Measurements from ENCODE around the gene SPOCK2. TPM values are rescaled to one million over a fixed set of nuclear protein-coding genes. Genes with fewer than 3 reads are reported as not detected.

SPOCK2 gene
- total RNA-seq, 3 donors from 2014 or later = 74.7 to 85.7 (median 83.2) TPM

GRCh38 chr10:72086466-72087391 lies 1.6 kb downstream of the SPOCK2 start:
- DNase-seq (peak; percentile 50), ATAC-seq (peak; percentile 10 to 19)
- H3K36me3 Mint-ChIP-seq (ENCODE audit: insufficient read depth) = peaks cover 5% of the 10 kb centered on the region
- H3K4me3 Mint-ChIP-seq = peak overlapping the region; percentile 80
- H3K9me3 Mint-ChIP-seq = no peaks in the 10 kb centered on the region
- H3K4me1 Mint-ChIP-seq (ENCODE audit: low read depth) = peaks cover 70% of the 10 kb centered on the region
- no peaks in the 10 kb centered on the region for H3K27me3 Mint-ChIP-seq (ENCODE audit: low read depth)

- Mint-ChIP-seq H3K4me1 (ENCODE audit: low read depth) (peaks cover 78% of the 10 kb centered on the region), H3K27me3 (ENCODE audit: low read depth) (no peaks in the 10 kb centered on the region), H3K4me3 (peak overlapping the region; percentile 80), H3K9me3 (no peaks in the 10 kb centered on the region), H3K36me3 (ENCODE audit: insufficient read depth) (peaks cover 5% of the 10 kb centered on the region)
- no peak for ATAC-seq
- no peak for DNase-seq
Observed at GRCh38 chr10:72085864-72086465, 2.4 kb downstream of the SPOCK2 start.

GRCh38 chr10:72085166-72085565 lies 3.2 kb downstream of the SPOCK2 start:
- ATAC-seq (no peak), DNase-seq (no peak)
- Mint-ChIP-seq H3K4me1 (ENCODE audit: low read depth) (peaks cover 82% of the 10 kb centered on the region), H3K9me3 (no peaks in the 10 kb centered on the region), H3K27me3 (ENCODE audit: low read depth) (no peaks in the 10 kb centered on the region), H3K36me3 (ENCODE audit: insufficient read depth) (peaks cover 5% of the 10 kb centered on the region), H3K4me3 (peak overlapping the region; percentile 80)

- H3K9me3 Mint-ChIP-seq = no peaks in the 10 kb centered on the region
- peaks cover 83% of the 10 kb centered on the region for H3K4me1 Mint-ChIP-seq (ENCODE audit: low read depth)
- ATAC-seq (peak; percentile 39 to 41), DNase-seq (peak; percentile 53)
- H3K4me3 Mint-ChIP-seq = peak overlapping the region; percentile 73
- no peaks in the 10 kb centered on the region for H3K27me3 Mint-ChIP-seq (ENCODE audit: low read depth)
- peaks cover 5% of the 10 kb centered on the region for H3K36me3 Mint-ChIP-seq (ENCODE audit: insufficient read depth)
Observed at GRCh38 chr10:72083790-72084459, 4.4 kb downstream of the SPOCK2 start.

- ATAC-seq = no peak
- peaks cover 82% of the 10 kb centered on the region for H3K4me1 Mint-ChIP-seq (ENCODE audit: low read depth)
- no peak for DNase-seq
- H3K9me3 Mint-ChIP-seq = no peaks in the 10 kb centered on the region
- H3K36me3 Mint-ChIP-seq (ENCODE audit: insufficient read depth) = peaks cover 5% of the 10 kb centered on the region
- H3K27me3 Mint-ChIP-seq (ENCODE audit: low read depth) = no peaks in the 10 kb centered on the region
- H3K4me3 Mint-ChIP-seq = peak overlapping the region; percentile 73
Observed at GRCh38 chr10:72082856-72083789, 5.2 kb downstream of the SPOCK2 start.

GRCh38 chr10:72081772-72082590 lies 6.4 kb downstream of the SPOCK2 start:
- H3K27me3 Mint-ChIP-seq (ENCODE audit: low read depth) = no peaks in the 10 kb centered on the region
- no peak overlapping the region for H3K4me3 Mint-ChIP-seq
- no peaks in the 10 kb centered on the region for H3K9me3 Mint-ChIP-seq
- peaks cover 5% of the 10 kb centered on the region for H3K36me3 Mint-ChIP-seq (ENCODE audit: insufficient read depth)
- no peak for DNase-seq
- ATAC-seq = no peak
- H3K4me1 Mint-ChIP-seq (ENCODE audit: low read depth) = peaks cover 92% of the 10 kb centered on the region

GRCh38 chr10:72081210-72081609 lies 7.1 kb downstream of the SPOCK2 start:
- DNase-seq (no peak), ATAC-seq (no peak)
- Mint-ChIP-seq H3K27me3 (ENCODE audit: low read depth) (no peaks in the 10 kb centered on the region), H3K36me3 (ENCODE audit: insufficient read depth) (peaks cover 5% of the 10 kb centered on the region), H3K4me3 (peak overlapping the region; percentile 46), H3K4me1 (ENCODE audit: low read depth) (peaks cover 93% of the 10 kb centered on the region), H3K9me3 (no peaks in the 10 kb centered on the region)

GRCh38 chr10:72080042-72080975 lies 8.0 kb downstream of the SPOCK2 start:
- peak overlapping the region; percentile 62 for H3K4me3 Mint-ChIP-seq
- peaks cover 3% of the 10 kb centered on the region for H3K36me3 Mint-ChIP-seq (ENCODE audit: insufficient read depth)
- peaks cover 93% of the 10 kb centered on the region for H3K4me1 Mint-ChIP-seq (ENCODE audit: low read depth)
- H3K9me3 Mint-ChIP-seq = no peaks in the 10 kb centered on the region
- H3K27me3 Mint-ChIP-seq (ENCODE audit: low read depth) = no peaks in the 10 kb centered on the region
- DNase-seq = no peak
- no peak for ATAC-seq

- Mint-ChIP-seq H3K4me1 (ENCODE audit: low read depth) (peaks cover 93% of the 10 kb centered on the region), H3K27me3 (ENCODE audit: low read depth) (no peaks in the 10 kb centered on the region), H3K9me3 (no peaks in the 10 kb centered on the region), H3K36me3 (ENCODE audit: insufficient read depth) (peaks cover 4% of the 10 kb centered on the region), H3K4me3 (peak overlapping the region; percentile 62)
- DNase-seq (peak; percentile 57), ATAC-seq (peak; percentile 29 to 35)
Observed at GRCh38 chr10:72079356-72079755, 9.0 kb downstream of the SPOCK2 start.

GRCh38 chr10:72077275-72077990 lies 10.9 kb downstream of the SPOCK2 start:
- no peak for DNase-seq
- H3K4me1 Mint-ChIP-seq (ENCODE audit: low read depth) = peaks cover 82% of the 10 kb centered on the region
- no peaks in the 10 kb centered on the region for H3K9me3 Mint-ChIP-seq
- peak overlapping the region; percentile 50 for H3K4me3 Mint-ChIP-seq
- no peak for ATAC-seq
- H3K36me3 Mint-ChIP-seq (ENCODE audit: insufficient read depth) = peaks cover 10% of the 10 kb centered on the region
- no peaks in the 10 kb centered on the region for H3K27me3 Mint-ChIP-seq (ENCODE audit: low read depth)

- no peak overlapping the region for H3K4me3 Mint-ChIP-seq
- peaks cover 11% of the 10 kb centered on the region for H3K36me3 Mint-ChIP-seq (ENCODE audit: insufficient read depth)
- H3K9me3 Mint-ChIP-seq = no peaks in the 10 kb centered on the region
- DNase-seq (no peak), ATAC-seq (no peak)
- no peaks in the 10 kb centered on the region for H3K27me3 Mint-ChIP-seq (ENCODE audit: low read depth)
- peaks cover 76% of the 10 kb centered on the region for H3K4me1 Mint-ChIP-seq (ENCODE audit: low read depth)
Observed at GRCh38 chr10:72076756-72077155, 11.6 kb downstream of the SPOCK2 start.

All from activated T-cell treated with anti-CD3 and anti-CD28 coated beads, Interleukin-2, amount 50 U/mL, for 4 hours (primary cell).